CD8-positive, alpha-beta memory T cell (primary cell): Measurements from ENCODE around the gene CTBP1. TPM values are rescaled to one million over a fixed set of nuclear protein-coding genes. Genes with fewer than 3 reads are reported as not detected.
A peak's percentile ranks its signal among the peaks of the same experiment; 100 is the strongest.

Source experiments
- CTCF ChIA-PET: fragments of 350-600 bp; sonication (Branson Sonifier 250); formaldehyde crosslinking; loops from one replicate; lab custom pipeline; 2021; ENCODE audit warnings: antibody characterized with exemption; lab: Charles Lee
- POLR2A ChIA-PET: fragments of 350-600 bp; sonication (Branson Sonifier 250); formaldehyde crosslinking; loops from one replicate; lab custom pipeline; 2021; ENCODE audit warnings: antibody characterized with exemption; lab: Charles Lee
- DNase-seq, 5 donors: peaks; one replicate each; pipeline versions ENCODE4 v3.0.0 to v3.0.0-alpha.2; 2020 to 2022; ENCODE audit warnings: mixed read lengths in 1 of 5
- H3K27ac ChIP-seq: one replicate; pipeline ENCODE4 v1.7.0; 2013; ENCODE audit warnings: low read depth, mild to moderate bottlenecking, low read length, moderate library complexity
- H3K27me3 ChIP-seq: 2 replicates; pipeline ENCODE4 v1.7.0; 2013; ENCODE audit warnings: low read length, mild to moderate bottlenecking; ENCODE audit not compliant: insufficient read depth, poor library complexity, severe bottlenecking
- H3K36me3 ChIP-seq: 2 replicates; pipeline ENCODE4 v1.7.0; 2013; ENCODE audit warnings: mild to moderate bottlenecking, low read length, moderate library complexity; ENCODE audit not compliant: insufficient read depth
- H3K4me1 ChIP-seq: 2 replicates; pipeline ENCODE4 v1.7.0; 2013; ENCODE audit warnings: mild to moderate bottlenecking, low read length, moderate library complexity; ENCODE audit not compliant: insufficient read depth
- H3K4me3 ChIP-seq: 2 replicates; pipeline ENCODE4 v1.7.0; 2013; ENCODE audit warnings: mild to moderate bottlenecking, low read length
- H3K9me3 ChIP-seq: 2 replicates; pipeline ENCODE4 v1.7.0; 2013; ENCODE audit warnings: mild to moderate bottlenecking, low read length
- H3K27ac Mint-ChIP-seq, 8 donors: one replicate each; pipeline ENCODE4 v1.8.0; 2020 to 2021; ENCODE audit warnings: mixed read lengths in 8 of 8, mild to moderate bottlenecking in 6 of 8, inconsistent platforms in 3 of 8, moderate library complexity in 3 of 8
- H3K27me3 Mint-ChIP-seq, 2 donors: one replicate each; pipeline ENCODE4 v1.8.0; 2020 to 2021; ENCODE audit warnings: mixed read lengths in 2 of 2, mild to moderate bottlenecking in 1 of 2, moderate library complexity in 1 of 2
- H3K36me3 Mint-ChIP-seq, 3 donors: one replicate each; pipeline ENCODE4 v1.8.0; 2020 to 2021; ENCODE audit warnings: mixed read lengths in 3 of 3, inconsistent platforms in 1 of 3, mild to moderate bottlenecking in 1 of 3
- H3K4me1 Mint-ChIP-seq, 3 donors: one replicate each; pipeline ENCODE4 v1.8.0; 2020 to 2021; ENCODE audit warnings: mixed read lengths in 3 of 3, inconsistent platforms in 1 of 3, mild to moderate bottlenecking in 1 of 3
- H3K4me3 Mint-ChIP-seq, 7 donors: one replicate each; pipeline ENCODE4 v1.8.0; 2020 to 2021; ENCODE audit warnings: mixed read lengths in 7 of 7, mild to moderate bottlenecking in 6 of 7, moderate library complexity in 4 of 7, inconsistent platforms in 2 of 7
- H3K9me3 Mint-ChIP-seq, 5 donors: one replicate each; pipeline ENCODE4 v1.8.0; 2020 to 2022; ENCODE audit warnings: mixed read lengths in 5 of 5, mild to moderate bottlenecking in 3 of 5, moderate library complexity in 2 of 5, inconsistent platforms in 1 of 5
- polyA plus RNA-seq: library from polyadenylated mRNA; unstranded; fragments of 300-500 nt; fragmentation: Illumina TruSeq; gene quantifications from one replicate; pipeline ENCODE4 v1.2.3, GENCODE V29; 2021
- total RNA-seq, 2 experiments: library from RNA; stranded (reverse); gene quantifications; one replicate each; pipeline ENCODE4 v1.2.3, GENCODE V29; 2021

CTBP1 gene
- total and polyA plus RNA-seq, 3 experiments from 2014 or later, result 88.1 to 149 (median 139) TPM

- ChIA-PET CTCF (interaction anchor here (1.1 to 1.9 kb wide), 5 partner anchors 21 to 113 kb away, joined by 3 to 6 read pairs (median 4); no protein-coding TSS in a partner anchor), POLR2A (no interaction called here)
- Histone ChIP-seq H3K36me3 (no peaks in the 10 kb centered on the region), H3K4me3 (no peak overlapping the region), H3K9me3 (no peaks in the 10 kb centered on the region), H3K27me3 (no peaks in the 10 kb centered on the region), H3K27ac (no peak overlapping the region), H3K4me1 (peaks cover 40% of the 10 kb centered on the region)
- H3K4me3 Mint-ChIP-seq, result peak overlapping the region in 6 of 7 donors; percentile 32 to 88 (median 62)
- H3K27ac Mint-ChIP-seq, result peak overlapping the region in 6 of 8 donors; percentile 50 to 96 (median 80)
- H3K27me3 Mint-ChIP-seq, result peaks cover 0 to 1% of the 10 kb centered on the region in 2 donors
- no peaks in the 10 kb centered on the region for H3K9me3 Mint-ChIP-seq
- peak in 1 of 5 donors; percentile 46 for DNase-seq
- H3K4me1 Mint-ChIP-seq, result peaks cover 28 to 60% (median 42%) of the 10 kb centered on the region in 3 donors
- H3K36me3 Mint-ChIP-seq, result peaks cover 0 to 30% (median 0%) of the 10 kb centered on the region in 3 donors
These were observed 4.6 kb downstream of the CTBP1 start for GRCh38 chr4:1244081-1244977.

GRCh38 chr4:1243451-1244080 is 5.4 kb downstream of the CTBP1 start:
- ChIA-PET POLR2A (no interaction called here), CTCF (interaction anchor here (1.1 to 1.4 kb wide), 4 partner anchors 21 to 113 kb away, joined by 3 to 6 read pairs (median 4); no protein-coding TSS in a partner anchor)
- Mint-ChIP-seq H3K27ac (peak overlapping the region in 5 of 8 donors; percentile 50 to 92 (median 60)), H3K4me3 (peak overlapping the region in 1 of 7 donors; percentile 24), H3K9me3 (no peaks in the 10 kb centered on the region), H3K27me3 (peaks cover 0 to 1% of the 10 kb centered on the region in 2 donors), H3K4me1 (peaks cover 33 to 64% (median 44%) of the 10 kb centered on the region in 3 donors), H3K36me3 (peaks cover 0 to 35% (median 0%) of the 10 kb centered on the region in 3 donors)
- H3K4me3 ChIP-seq, result no peak overlapping the region
- no peaks in the 10 kb centered on the region for H3K9me3 ChIP-seq
- peak in 1 of 5 donors; percentile 46 for DNase-seq
- peaks cover 40% of the 10 kb centered on the region for H3K4me1 ChIP-seq
- no peaks in the 10 kb centered on the region for H3K36me3 ChIP-seq
- H3K27ac ChIP-seq, result no peak overlapping the region
- no peaks in the 10 kb centered on the region for H3K27me3 ChIP-seq

GRCh38 chr4:1242506-1243450 is 6.2 kb downstream of the CTBP1 start:
- ChIA-PET CTCF (interaction anchor here (1.1 to 1.2 kb wide), 2 partner anchors 22 to 41 kb away, joined by 3 to 4 read pairs; no protein-coding TSS in a partner anchor), POLR2A (no interaction called here)
- Mint-ChIP-seq H3K27me3 (peaks cover 0 to 1% of the 10 kb centered on the region in 2 donors), H3K4me3 (peak overlapping the region in 3 of 7 donors; percentile 15 to 69 (median 24)), H3K9me3 (no peaks in the 10 kb centered on the region), H3K27ac (peak overlapping the region in 6 of 8 donors; percentile 18 to 76 (median 52)), H3K36me3 (peaks cover 0 to 42% (median 0%) of the 10 kb centered on the region in 3 donors), H3K4me1 (peaks cover 36 to 64% (median 44%) of the 10 kb centered on the region in 3 donors)
- Histone ChIP-seq H3K4me3 (no peak overlapping the region), H3K36me3 (no peaks in the 10 kb centered on the region), H3K27me3 (no peaks in the 10 kb centered on the region), H3K27ac (no peak overlapping the region), H3K4me1 (peaks cover 40% of the 10 kb centered on the region), H3K9me3 (no peaks in the 10 kb centered on the region)
- DNase-seq, result peak in 1 of 5 donors; percentile 40

GRCh38 chr4:1241936-1242505 is 6.9 kb downstream of the CTBP1 start:
- H3K27ac Mint-ChIP-seq, result peak overlapping the region in 1 of 8 donors; percentile 54
- H3K4me1 ChIP-seq, result peaks cover 37% of the 10 kb centered on the region
- no peak overlapping the region for H3K27ac ChIP-seq
- ChIA-PET CTCF (interaction anchor here (1.0 kb wide), 1 partner anchor 75 kb away, joined by 3 read pairs; no protein-coding TSS in a partner anchor), POLR2A (no interaction called here)
- H3K4me3 Mint-ChIP-seq, result no peak overlapping the region
- H3K4me1 Mint-ChIP-seq, result peaks cover 34 to 61% (median 42%) of the 10 kb centered on the region in 3 donors
- no peaks in the 10 kb centered on the region for H3K27me3 ChIP-seq
- no peaks in the 10 kb centered on the region for H3K9me3 Mint-ChIP-seq
- H3K36me3 ChIP-seq, result no peaks in the 10 kb centered on the region
- peaks cover 0 to 40% (median 0%) of the 10 kb centered on the region in 3 donors for H3K36me3 Mint-ChIP-seq
- DNase-seq, result peak in 1 of 5 donors; percentile 37
- peaks cover 0 to 1% of the 10 kb centered on the region in 2 donors for H3K27me3 Mint-ChIP-seq
- no peaks in the 10 kb centered on the region for H3K9me3 ChIP-seq
- no peak overlapping the region for H3K4me3 ChIP-seq

- POLR2A ChIA-PET, result no interaction called here
These were observed 7.4 kb downstream of the CTBP1 start for GRCh38 chr4:1241466-1241935.

GRCh38 chr4:1240721-1241465 is 8.0 kb downstream of the CTBP1 start:
- Mint-ChIP-seq H3K9me3 (no peaks in the 10 kb centered on the region), H3K27me3 (peaks cover 0 to 1% of the 10 kb centered on the region in 2 donors), H3K36me3 (peaks cover 0 to 43% (median 0%) of the 10 kb centered on the region in 3 donors), H3K4me1 (peaks cover 26 to 49% (median 31%) of the 10 kb centered on the region in 3 donors), H3K27ac (peak overlapping the region in 2 of 8 donors; percentile 62 to 83), H3K4me3 (peak overlapping the region in 1 of 7 donors; percentile 56)
- peak in 1 of 5 donors; percentile 42 for DNase-seq
- Histone ChIP-seq H3K4me3 (no peak overlapping the region), H3K36me3 (peaks cover 3% of the 10 kb centered on the region), H3K4me1 (peaks cover 26% of the 10 kb centered on the region), H3K9me3 (no peaks in the 10 kb centered on the region), H3K27me3 (no peaks in the 10 kb centered on the region), H3K27ac (no peak overlapping the region)
- POLR2A ChIA-PET, result no interaction called here
- CTCF ChIA-PET, result interaction anchor here (1.0 kb wide), 1 partner anchor 73 kb away, joined by 3 read pairs; no protein-coding TSS in a partner anchor

More at GRCh38 chr4:1241466-1241935, 7.4 kb downstream of the CTBP1 start:
- H3K4me3 ChIP-seq, result no peak overlapping the region
- Mint-ChIP-seq H3K27ac (peak overlapping the region in 2 of 8 donors; percentile 62 to 83), H3K4me1 (peaks cover 29 to 55% (median 37%) of the 10 kb centered on the region in 3 donors), H3K4me3 (peak overlapping the region in 1 of 7 donors; percentile 56), H3K27me3 (peaks cover 0 to 1% of the 10 kb centered on the region in 2 donors), H3K36me3 (peaks cover 0 to 39% (median 0%) of the 10 kb centered on the region in 3 donors), H3K9me3 (no peaks in the 10 kb centered on the region)
- H3K9me3 ChIP-seq, result no peaks in the 10 kb centered on the region
- H3K27ac ChIP-seq, result no peak overlapping the region
- DNase-seq, result peak in 1 of 5 donors; percentile 38
- H3K27me3 ChIP-seq, result no peaks in the 10 kb centered on the region
- H3K4me1 ChIP-seq, result peaks cover 32% of the 10 kb centered on the region
- no peaks in the 10 kb centered on the region for H3K36me3 ChIP-seq
- CTCF ChIA-PET, result interaction anchor here (1.0 kb wide), 1 partner anchor 74 kb away, joined by 3 read pairs; no protein-coding TSS in a partner anchor
